H9 (cell line): Measurements from ENCODE around the gene AP4E1. TPM values are rescaled to one million over a fixed set of nuclear protein-coding genes. Genes with fewer than 3 reads are reported as not detected.

Source experiments
- DNase-seq: peaks from one replicate; pipeline ENCODE4 v3.0.0-alpha.2; 2017
- H2AFZ ChIP-seq: one replicate; pipeline ENCODE4 v1.6.1; 2013; ENCODE audit warnings: mild to moderate bottlenecking, low read length, control low read depth, moderate library complexity
- H2AK5ac ChIP-seq: 2 replicates; pipeline ENCODE4 v1.6.1; 2013; ENCODE audit warnings: low read length, control low read depth, mixed read lengths; ENCODE audit not compliant: insufficient read length
- H2BK120ac ChIP-seq: one replicate; pipeline ENCODE4 v1.6.1; 2013; ENCODE audit warnings: low read depth, mild to moderate bottlenecking, low read length, control low read depth, inconsistent platforms; ENCODE audit not compliant: poor library complexity, severe bottlenecking
- H2BK12ac ChIP-seq: 2 replicates; pipeline ENCODE4 v1.6.1; 2013; ENCODE audit warnings: low read length, control low read depth, mixed read lengths, low read depth; ENCODE audit not compliant: insufficient read length
- H2BK15ac ChIP-seq: 2 replicates; pipeline ENCODE4 v1.6.1; 2013; ENCODE audit warnings: low read depth, low read length, control low read depth
- H2BK20ac ChIP-seq: one replicate; pipeline ENCODE4 v1.6.1; 2013; ENCODE audit warnings: low read depth, mild to moderate bottlenecking, low read length, control low read depth, inconsistent platforms; ENCODE audit not compliant: poor library complexity, severe bottlenecking
- H2BK5ac ChIP-seq: 2 replicates; pipeline ENCODE4 v1.6.1; 2013; ENCODE audit warnings: low read length, control low read depth, mixed read lengths; ENCODE audit not compliant: insufficient read length
- H3K14ac ChIP-seq: 2 replicates; pipeline ENCODE4 v1.6.1; 2013; ENCODE audit warnings: low read length, control low read depth; ENCODE audit not compliant: insufficient read depth
- H3K18ac ChIP-seq: 2 replicates; pipeline ENCODE4 v1.6.1; 2013; ENCODE audit warnings: low read depth, mild to moderate bottlenecking, mixed read lengths, low read length, control low read depth; ENCODE audit not compliant: insufficient read length
- H3K23ac ChIP-seq: 2 replicates; pipeline ENCODE4 v1.6.1; 2013; ENCODE audit warnings: low read length, control low read depth, mixed read lengths, low read depth; ENCODE audit not compliant: insufficient read length
- H3K23me2 ChIP-seq: 2 replicates; pipeline ENCODE4 v1.6.1; 2013; ENCODE audit warnings: low read depth, mild to moderate bottlenecking, mixed read lengths, low read length, control low read depth; ENCODE audit not compliant: insufficient read length, poor library complexity, severe bottlenecking
- H3K27ac ChIP-seq: 2 replicates; pipeline ENCODE4 v1.5.1; 2013; ENCODE audit warnings: low read length, control low read depth, mixed read lengths, low read depth; ENCODE audit not compliant: insufficient read length
- H3K27me3 ChIP-seq: 2 replicates; pipeline ENCODE4 v1.6.1; 2013; ENCODE audit warnings: low read length, control low read depth, inconsistent platforms; ENCODE audit not compliant: insufficient read depth
- H3K4ac ChIP-seq: 2 replicates; pipeline ENCODE4 v1.6.1; 2013; ENCODE audit warnings: low read depth, mild to moderate bottlenecking, control low read depth, inconsistent platforms, low read length, moderate library complexity
- H3K4me1 ChIP-seq: 2 replicates; pipeline ENCODE4 v1.6.1; 2013; ENCODE audit warnings: low read length, control low read depth, inconsistent platforms; ENCODE audit not compliant: insufficient read depth
- H3K4me2 ChIP-seq: 2 replicates; pipeline ENCODE4 v1.6.1; 2013; ENCODE audit warnings: low read length, control low read depth, mixed read lengths; ENCODE audit not compliant: insufficient read length, insufficient read depth
- H3K56ac ChIP-seq: 2 replicates; pipeline ENCODE4 v1.6.1; 2013; ENCODE audit warnings: low read depth, mild to moderate bottlenecking, mixed read lengths, low read length, control low read depth; ENCODE audit not compliant: insufficient read length
- H3K79me1 ChIP-seq: 2 replicates; pipeline ENCODE4 v1.6.1; 2013; ENCODE audit warnings: low read depth, mild to moderate bottlenecking, moderate library complexity, low read length, control low read depth, inconsistent platforms; ENCODE audit not compliant: insufficient read depth, poor library complexity, severe bottlenecking
- H3K79me2 ChIP-seq: 2 replicates; pipeline ENCODE4 v1.6.1; 2013; ENCODE audit warnings: low read length, control low read depth, inconsistent platforms; ENCODE audit not compliant: insufficient read depth
- H3K9ac ChIP-seq: 2 replicates; pipeline ENCODE4 v1.6.1; 2013; ENCODE audit warnings: low read length, control low read depth, mixed read lengths; ENCODE audit not compliant: insufficient read length; ENCODE audit errors: extremely low read depth
- H3K9me3 ChIP-seq: one replicate; pipeline ENCODE4 v1.6.1; 2013; ENCODE audit warnings: low read depth, low read length, inconsistent platforms; ENCODE audit not compliant: control insufficient read depth
- H3T11ph ChIP-seq: one replicate; pipeline ENCODE4 v1.6.1; 2013; ENCODE audit warnings: mild to moderate bottlenecking, low read length, control low read depth, inconsistent platforms
- H4K20me1 ChIP-seq: one replicate; pipeline ENCODE4 v1.6.1; 2013; ENCODE audit not compliant: control insufficient read depth, insufficient read length, insufficient read depth
- H4K5ac ChIP-seq: 2 replicates; pipeline ENCODE4 v1.6.1; 2013; ENCODE audit warnings: low read depth, mild to moderate bottlenecking, mixed read lengths, low read length, control low read depth; ENCODE audit not compliant: insufficient read length
- H4K8ac ChIP-seq: replicated peaks from 2 replicates; pipeline ENCODE4 v1.6.1; 2013; ENCODE audit warnings: low read length, control low read depth, mixed read lengths, low read depth; ENCODE audit not compliant: insufficient read length
- H4K91ac ChIP-seq: 2 replicates; pipeline ENCODE4 v1.6.1; 2013; ENCODE audit warnings: low read depth, mild to moderate bottlenecking, moderate library complexity, mixed read lengths, low read length, control low read depth; ENCODE audit not compliant: insufficient read length
- H3K27ac Mint-ChIP-seq, 3 experiments: 2 replicates in 2 of 3; 3 replicates in 1 of 3; pipeline ENCODE4 v1.8.0; 2020 to 2021; ENCODE audit warnings: mixed read lengths in 3 of 3, mild to moderate bottlenecking in 1 of 3, moderate library complexity in 1 of 3
- H3K27me3 Mint-ChIP-seq: 2 replicates; pipeline ENCODE4 v1.8.0; 2021; ENCODE audit warnings: low read depth, mild to moderate bottlenecking, moderate library complexity, mixed read lengths
- H3K36me3 Mint-ChIP-seq, 3 experiments: 2 replicates in 2 of 3; 3 replicates in 1 of 3; pipeline ENCODE4 v1.8.0; 2020 to 2021; ENCODE audit warnings: low read depth in 3 of 3, mixed read lengths in 3 of 3; ENCODE audit not compliant: insufficient read depth in 1 of 3
- H3K4me1 Mint-ChIP-seq, 2 experiments: 2 replicates each; pipeline ENCODE4 v1.8.0; 2020; ENCODE audit warnings: mixed read lengths in 2 of 2
- H3K4me3 Mint-ChIP-seq, 2 experiments: 2 replicates in 1 of 2; 3 replicates in 1 of 2; pipeline ENCODE4 v1.8.0; 2020 to 2021; ENCODE audit warnings: mild to moderate bottlenecking in 2 of 2, mixed read lengths in 2 of 2, moderate library complexity in 1 of 2
- H3K9me3 Mint-ChIP-seq, 2 experiments: 2 replicates in 1 of 2; 3 replicates in 1 of 2; pipeline ENCODE4 v1.8.0; 2020; ENCODE audit warnings: mild to moderate bottlenecking in 2 of 2, mixed read lengths in 2 of 2, moderate library complexity in 1 of 2
- WGBS: extraction: QIAGEN DNeasy Blood & Tissue Kit; methylation state at CpG from one replicate; pipeline ENCODE4 v1.1.7; 2013; ENCODE audit warnings: missing lambda C conversion rate, low lambda C conversion rate, mixed read lengths; ENCODE audit not compliant: insufficient read length; ENCODE audit errors: extremely low coverage; 5-methylcytosine and 5-hydroxymethylcytosine counted together
- total RNA-seq: library from RNA; stranded (reverse); gene quantifications from 2 replicates; pipeline ENCODE4 v1.2.1, GENCODE V29; 2021
- TF ChIP-seq, protein P1 (sequence below): fragments of 200-600 bp; sonication (generic); conservative IDR thresholded peaks from 3 replicates; pipeline ENCODE4 v1.8.0; 2021; ENCODE audit warnings: antibody characterized with exemption, mild to moderate bottlenecking

The AP4E1 gene
- total RNA-seq, 1 experiment from 2014 or later = 13.8 TPM

DNA sequence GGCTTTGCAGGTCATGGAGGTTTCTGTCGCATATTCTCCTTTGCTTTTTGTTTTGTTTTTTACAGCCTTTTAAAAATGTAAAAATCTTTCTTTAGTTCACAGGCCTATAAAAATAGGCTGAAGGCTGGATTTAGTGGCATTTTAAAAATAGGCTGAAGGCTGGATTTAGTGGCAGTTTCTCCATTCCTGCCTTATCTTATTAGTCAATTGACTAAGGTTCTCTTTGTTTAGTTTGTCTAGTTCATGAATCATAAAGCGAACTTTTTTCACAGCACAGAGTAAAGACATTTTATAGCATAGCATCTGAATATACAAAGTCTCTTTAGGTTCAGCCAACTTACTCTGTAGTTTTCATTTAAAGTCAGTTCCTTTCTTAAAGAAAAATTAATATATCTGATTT is 31.4 kb downstream of the AP4E1 start:
- H2AK5ac ChIP-seq = no peak overlapping the region
- H3K27me3 ChIP-seq = no peaks in the 10 kb centered on the region
- H4K5ac ChIP-seq = no peak overlapping the region
- H3K56ac ChIP-seq = no peak overlapping the region
- peaks cover 0 to 7% (median 1%) of the 10 kb centered on the region in 3 experiments; a peak in 3 of 7 replicates for H3K36me3 Mint-ChIP-seq
- H3K79me1 ChIP-seq = no peaks in the 10 kb centered on the region
- H3K27ac ChIP-seq = no peak overlapping the region
- no peak overlapping the region for H2BK5ac ChIP-seq
- H3K9me3 Mint-ChIP-seq = no peaks in the 10 kb centered on the region
- H3K4me2 ChIP-seq = no peak overlapping the region
- no peak overlapping the region for H2BK120ac ChIP-seq
- no peaks in the 10 kb centered on the region for H4K20me1 ChIP-seq
- no peaks in the 10 kb centered on the region for H3K9me3 ChIP-seq
- H3K27me3 Mint-ChIP-seq = no peaks in the 10 kb centered on the region
- H3K9ac ChIP-seq = no peak overlapping the region
- no peak overlapping the region for H2BK15ac ChIP-seq
- H3K4ac ChIP-seq = no peak overlapping the region
- H4K91ac ChIP-seq = no peak overlapping the region
- H4K8ac ChIP-seq = no peak overlapping the region
- H2BK12ac ChIP-seq = no peak overlapping the region
- H3K14ac ChIP-seq = no peak overlapping the region
- TF ChIP-seq, protein P1, sequence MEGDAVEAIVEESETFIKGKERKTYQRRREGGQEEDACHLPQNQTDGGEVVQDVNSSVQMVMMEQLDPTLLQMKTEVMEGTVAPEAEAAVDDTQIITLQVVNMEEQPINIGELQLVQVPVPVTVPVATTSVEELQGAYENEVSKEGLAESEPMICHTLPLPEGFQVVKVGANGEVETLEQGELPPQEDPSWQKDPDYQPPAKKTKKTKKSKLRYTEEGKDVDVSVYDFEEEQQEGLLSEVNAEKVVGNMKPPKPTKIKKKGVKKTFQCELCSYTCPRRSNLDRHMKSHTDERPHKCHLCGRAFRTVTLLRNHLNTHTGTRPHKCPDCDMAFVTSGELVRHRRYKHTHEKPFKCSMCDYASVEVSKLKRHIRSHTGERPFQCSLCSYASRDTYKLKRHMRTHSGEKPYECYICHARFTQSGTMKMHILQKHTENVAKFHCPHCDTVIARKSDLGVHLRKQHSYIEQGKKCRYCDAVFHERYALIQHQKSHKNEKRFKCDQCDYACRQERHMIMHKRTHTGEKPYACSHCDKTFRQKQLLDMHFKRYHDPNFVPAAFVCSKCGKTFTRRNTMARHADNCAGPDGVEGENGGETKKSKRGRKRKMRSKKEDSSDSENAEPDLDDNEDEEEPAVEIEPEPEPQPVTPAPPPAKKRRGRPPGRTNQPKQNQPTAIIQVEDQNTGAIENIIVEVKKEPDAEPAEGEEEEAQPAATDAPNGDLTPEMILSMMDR = no peak
- H3K4me1 Mint-ChIP-seq = no peaks in the 10 kb centered on the region
- no peaks in the 10 kb centered on the region for H3K4me1 ChIP-seq
- DNase-seq = no peak
- H2BK20ac ChIP-seq = no peak overlapping the region
- H3K79me2 ChIP-seq = no peaks in the 10 kb centered on the region
- H3T11ph ChIP-seq = no peak overlapping the region
- H3K4me3 Mint-ChIP-seq = no peak overlapping the region
- no peak overlapping the region for H3K27ac Mint-ChIP-seq
- H3K23me2 ChIP-seq = no peaks in the 10 kb centered on the region
- no peak overlapping the region for H2AFZ ChIP-seq
- WGBS = no CpG with 5 or more reads among the region's 2 CpGs
- no peak overlapping the region for H3K23ac ChIP-seq
- no peak overlapping the region for H3K18ac ChIP-seq
